GM19438 (cell line): ENCODE measurements around the gene ATL2.
A peak's percentile ranks its signal among the peaks of the same experiment; 100 is the strongest.
"Not testable (repeated sequence)": the region's sequence is repeated elsewhere in the genome, so short reads cannot be mapped to it uniquely, and the experiment has no call there.

Source experiments
- ATAC-seq: cut with Tn5 transposase; IDR thresholded peaks from one replicate; pipeline ENCODE4 v1.9.1; 2021; ENCODE audit warnings: low read depth; ENCODE audit not compliant: unreplicated experiment

ATL2 gene

DNA sequence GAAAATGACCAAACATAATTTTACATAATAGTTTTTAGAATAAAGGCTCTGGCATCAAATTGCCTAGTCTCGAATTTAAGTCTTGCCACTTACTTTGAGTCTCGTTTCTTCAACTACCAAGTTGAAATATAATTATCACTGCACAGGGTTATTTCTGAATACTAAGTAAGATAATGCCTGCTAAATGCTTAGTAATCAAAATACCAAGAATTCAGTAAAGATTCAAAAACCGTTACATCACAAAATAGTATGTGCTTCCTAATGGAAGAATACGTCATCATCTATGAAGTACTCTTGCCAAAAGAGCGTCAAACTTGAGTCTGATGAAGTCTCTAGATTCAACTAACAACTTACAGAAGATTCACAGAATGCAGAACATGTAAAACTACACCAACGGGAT is 40.5 kb downstream of the ATL2 start:
- ATAC-seq, result no peak

DNA sequence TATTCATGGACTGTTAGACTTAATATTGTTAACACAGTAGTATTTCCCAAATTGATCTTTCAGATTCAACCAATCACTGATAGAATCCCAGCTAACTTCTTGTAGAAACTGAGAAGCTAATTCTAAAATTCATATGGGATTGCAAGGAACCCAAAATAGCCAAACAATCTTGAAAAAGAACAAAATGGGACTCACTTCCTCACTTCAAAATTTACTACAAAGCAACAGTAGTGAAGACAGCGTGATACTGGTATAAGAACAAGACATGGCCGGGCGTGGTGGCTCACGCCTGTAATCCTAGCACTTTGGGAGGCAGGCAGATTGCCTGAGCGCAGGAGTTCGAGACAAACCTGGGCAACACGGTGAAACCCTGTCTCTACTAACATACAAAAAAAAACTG is 46.3 kb downstream of the ATL2 start:
- ATAC-seq, result no peak

DNA sequence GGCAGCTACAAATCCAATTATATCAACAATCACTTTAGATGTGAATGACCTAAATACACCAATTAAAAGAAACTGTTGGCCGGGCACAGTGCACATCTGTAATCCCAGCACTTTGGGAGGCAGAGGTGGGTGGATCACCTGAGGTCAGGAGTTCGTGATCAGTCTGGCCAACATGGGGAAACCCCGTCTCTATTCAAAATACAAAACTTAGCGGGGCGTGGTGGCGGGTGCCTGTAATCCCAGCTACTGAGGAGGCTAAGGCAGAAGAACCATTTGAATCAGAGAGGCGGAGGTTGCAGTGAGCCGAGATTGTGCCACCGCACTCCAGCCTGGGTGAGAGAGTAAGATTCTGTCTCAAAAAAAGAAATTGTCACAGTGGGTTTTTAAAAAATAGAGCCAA is 49.5 kb downstream of the ATL2 start:
- no peak for ATAC-seq

DNA sequence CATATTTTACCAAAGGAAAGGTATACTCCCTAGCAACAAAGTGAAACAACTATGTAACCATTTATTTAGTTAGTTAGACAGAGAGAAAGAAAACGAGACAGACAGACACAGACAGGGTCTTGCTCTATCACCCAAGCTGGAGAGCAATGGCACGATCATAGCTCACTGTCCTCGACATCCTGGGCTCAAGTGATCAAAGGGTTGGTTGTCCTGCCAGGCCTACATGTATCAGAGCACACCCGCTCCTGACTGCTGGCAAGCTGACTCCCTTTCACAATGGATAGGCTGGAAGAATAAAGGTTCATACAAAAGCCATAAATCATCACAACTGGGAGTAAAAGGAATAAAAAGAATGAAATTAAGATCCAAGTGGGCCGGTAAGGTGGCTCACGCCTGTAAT is 53.5 kb downstream of the ATL2 start:
- ATAC-seq, result no peak

DNA sequence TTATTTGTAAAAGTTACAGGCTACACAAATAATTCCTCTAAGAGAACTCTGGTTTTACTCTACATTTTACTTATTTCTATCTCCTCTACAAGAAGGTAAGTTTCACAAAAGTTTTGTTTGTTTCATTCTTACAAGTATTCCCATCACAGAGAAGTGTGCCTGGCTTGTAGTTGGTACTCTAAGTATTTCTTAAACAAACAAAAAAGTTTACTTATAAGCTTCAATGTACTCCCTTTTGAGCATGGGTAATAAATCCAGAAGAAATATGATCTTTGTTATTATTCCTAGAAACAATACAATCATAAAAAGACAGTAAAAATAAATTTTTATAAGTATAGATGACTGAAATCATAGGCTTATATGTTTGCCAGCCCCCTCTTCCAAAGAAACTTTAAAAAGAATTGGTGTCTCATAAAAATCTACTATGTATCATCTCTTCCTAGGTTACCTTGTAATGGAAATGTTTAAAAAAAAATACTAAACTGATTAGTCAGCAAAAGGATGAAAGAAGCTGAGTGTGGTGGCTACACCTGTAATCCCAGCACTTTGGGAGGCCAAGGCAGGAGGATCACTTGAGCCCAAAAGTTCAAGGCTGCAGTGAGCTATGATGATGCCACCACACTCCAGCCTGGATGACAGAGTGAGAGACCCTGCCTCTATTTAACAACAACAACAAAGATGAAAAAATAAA is 54.7 kb downstream of the ATL2 start:
- no peak for ATAC-seq

DNA sequence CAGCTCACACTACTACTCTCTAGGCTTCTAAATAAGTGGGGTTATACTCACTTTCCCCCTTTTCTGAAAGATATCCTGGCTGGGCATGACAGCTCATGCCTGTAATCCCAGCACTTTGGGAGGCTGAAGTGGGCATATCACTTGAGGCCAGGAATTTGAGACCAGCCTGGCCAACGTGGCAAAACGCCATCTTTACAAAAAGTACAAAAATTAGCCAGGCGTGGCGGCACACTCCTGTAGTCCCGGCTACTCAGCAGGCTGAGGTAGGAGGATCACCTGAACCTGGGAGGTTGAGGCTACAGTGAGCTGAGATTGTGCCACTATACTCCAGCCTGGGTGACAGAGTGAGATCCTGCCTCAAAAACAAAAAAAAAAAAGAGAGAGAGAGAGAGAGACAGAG is 57.8 kb downstream of the ATL2 start:
- ATAC-seq, result not testable (repeated sequence)

DNA sequence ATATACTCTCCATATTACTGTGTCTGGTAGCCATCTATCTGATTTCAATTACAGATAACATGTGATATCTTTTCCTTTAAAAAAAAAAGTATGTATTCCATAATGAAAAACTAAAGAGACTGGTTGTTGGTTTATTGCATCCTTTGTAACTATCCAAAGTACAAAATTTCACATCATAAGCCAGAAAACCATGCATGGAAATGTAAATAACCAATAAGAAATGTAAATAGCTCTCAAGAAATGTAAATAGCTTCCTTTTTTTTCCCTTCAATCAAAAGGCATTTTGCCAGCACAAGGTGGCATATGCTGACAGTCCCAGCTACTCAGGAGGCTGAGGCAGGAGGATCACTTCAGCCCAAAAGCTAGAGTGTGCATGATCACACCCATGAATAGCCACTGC is 59.3 kb downstream of the ATL2 start:
- no peak for ATAC-seq

DNA sequence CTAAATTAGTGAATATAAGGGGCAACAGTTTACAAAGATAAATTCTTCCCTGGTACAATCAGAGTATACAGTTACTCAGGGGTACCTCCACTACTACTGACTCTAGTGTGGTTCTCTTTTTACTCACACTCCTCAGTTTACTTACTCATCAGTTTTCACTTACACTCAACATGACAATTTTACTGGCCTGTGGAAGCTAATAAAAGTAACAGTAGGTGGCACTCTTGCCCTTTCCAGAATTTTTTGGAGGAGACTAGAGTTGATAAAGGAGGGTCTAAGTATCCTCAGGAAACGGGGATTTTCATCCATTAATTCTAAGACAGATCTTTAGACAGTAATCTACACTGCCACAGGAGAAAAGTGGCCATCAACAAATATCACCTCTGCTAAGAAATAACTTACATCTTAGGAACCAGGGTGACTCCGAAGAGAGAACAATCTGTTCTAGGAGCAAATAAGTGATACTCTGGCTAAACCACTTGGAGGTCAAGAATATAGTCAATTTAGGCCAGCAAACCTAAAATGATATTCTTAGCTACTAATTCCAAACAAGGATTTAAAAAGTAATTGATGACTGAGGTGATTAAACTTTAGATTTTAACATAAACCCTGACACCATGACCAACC is 61.3 kb downstream of the ATL2 start:
- no peak for ATAC-seq

DNA sequence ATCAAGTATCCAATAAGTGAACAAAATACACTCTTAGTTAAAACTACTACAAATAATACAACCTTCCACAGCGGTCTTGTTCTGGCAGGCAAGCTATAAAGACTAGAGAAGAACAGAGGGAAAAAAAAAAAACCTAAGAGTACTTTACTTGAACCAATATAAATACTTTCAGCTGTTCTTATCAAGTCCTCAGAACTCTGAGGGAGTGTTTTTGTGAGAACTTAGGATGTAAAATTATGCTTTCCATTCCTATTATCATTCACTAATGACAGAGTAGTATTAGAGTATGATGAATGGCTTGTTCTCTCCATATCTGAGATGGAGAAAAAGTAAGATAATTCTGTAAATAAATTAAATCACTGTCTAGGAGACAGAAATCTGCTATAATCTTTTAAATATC is 68.3 kb downstream of the ATL2 start:
- ATAC-seq, result no peak

DNA sequence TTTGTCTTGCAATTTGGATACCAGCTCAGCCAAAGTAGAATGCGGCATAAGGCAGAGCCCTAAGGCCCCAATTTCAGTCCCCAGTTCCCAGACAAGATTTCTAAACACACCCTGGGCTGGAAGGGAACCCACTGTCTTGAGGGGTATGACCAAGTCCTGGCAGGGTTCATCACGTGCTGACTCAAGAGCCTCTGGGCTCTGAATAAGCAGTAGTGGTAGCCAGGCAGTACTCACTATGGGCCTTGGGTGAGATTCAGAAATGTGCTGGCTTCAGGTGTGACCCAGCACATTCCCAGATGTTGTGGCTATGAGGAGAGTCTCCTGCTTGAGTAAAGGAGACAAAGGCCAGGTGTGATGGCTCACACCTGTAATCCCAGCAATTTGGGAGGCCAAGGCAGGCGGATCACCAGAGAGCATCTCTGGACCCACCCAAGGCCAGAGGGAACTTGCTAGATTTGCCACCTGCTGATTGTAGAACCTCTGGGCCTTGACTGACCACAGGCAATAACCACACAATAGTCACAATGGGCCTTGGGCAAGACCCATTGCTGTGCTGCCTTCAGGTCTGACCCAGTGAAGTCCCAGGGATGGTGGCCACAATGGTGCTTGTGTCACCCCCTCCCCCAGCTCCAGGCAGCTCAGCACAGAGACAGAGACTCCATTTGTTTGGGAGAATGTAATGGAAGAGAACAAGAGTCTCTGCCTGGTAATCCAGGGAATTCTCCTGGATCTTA is 74.9 kb downstream of the ATL2 start:
- no peak for ATAC-seq

DNA sequence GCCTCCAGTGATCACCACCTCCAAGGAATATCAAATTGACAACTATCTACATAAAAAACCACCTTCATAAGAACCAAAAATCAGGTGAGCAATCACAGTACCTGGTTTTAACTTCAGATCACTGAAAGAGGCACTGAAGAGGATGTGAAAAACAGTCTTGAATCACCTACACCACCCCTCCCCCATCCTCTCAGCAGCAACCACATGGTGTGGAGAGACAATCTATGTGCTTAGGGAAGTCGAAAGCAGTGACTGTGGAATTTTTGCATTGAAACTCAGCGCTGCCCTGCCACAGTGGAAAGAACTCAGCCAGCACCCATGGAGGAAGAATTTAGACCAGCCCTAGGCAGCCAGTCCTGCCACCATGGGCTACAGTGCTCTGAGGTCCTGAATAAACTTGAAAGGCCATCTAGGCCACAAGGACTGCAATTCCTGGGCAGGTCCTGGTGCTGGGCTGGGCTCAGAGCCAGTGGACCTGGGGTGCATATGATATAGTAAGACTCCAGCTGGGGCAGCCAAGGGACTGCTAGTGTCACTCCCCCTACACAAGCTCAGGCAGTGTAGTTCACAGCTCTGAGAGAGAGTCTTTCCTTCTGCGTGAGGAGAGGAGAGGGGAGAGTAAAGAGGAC is 75.6 kb downstream of the ATL2 start:
- peak; percentile 89 for ATAC-seq

DNA sequence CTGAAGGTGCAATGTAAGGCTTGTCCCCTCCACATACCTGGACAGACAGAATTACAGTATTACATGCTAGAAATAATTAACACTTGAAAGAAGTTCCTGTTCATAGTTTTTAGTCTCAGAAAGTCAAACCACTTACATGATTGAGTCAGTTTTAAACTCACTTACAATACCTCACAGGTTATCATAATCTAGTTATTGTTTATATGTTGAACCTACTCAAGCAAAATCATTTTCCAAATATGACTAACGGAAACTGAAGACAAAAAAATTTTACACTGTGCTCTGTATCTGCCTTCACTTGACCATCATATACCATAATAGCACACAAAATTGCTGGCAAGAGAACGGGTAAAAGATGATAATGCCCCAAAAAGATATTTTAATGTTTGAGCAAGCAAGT is 78.5 kb downstream of the ATL2 start:
- no peak for ATAC-seq

DNA sequence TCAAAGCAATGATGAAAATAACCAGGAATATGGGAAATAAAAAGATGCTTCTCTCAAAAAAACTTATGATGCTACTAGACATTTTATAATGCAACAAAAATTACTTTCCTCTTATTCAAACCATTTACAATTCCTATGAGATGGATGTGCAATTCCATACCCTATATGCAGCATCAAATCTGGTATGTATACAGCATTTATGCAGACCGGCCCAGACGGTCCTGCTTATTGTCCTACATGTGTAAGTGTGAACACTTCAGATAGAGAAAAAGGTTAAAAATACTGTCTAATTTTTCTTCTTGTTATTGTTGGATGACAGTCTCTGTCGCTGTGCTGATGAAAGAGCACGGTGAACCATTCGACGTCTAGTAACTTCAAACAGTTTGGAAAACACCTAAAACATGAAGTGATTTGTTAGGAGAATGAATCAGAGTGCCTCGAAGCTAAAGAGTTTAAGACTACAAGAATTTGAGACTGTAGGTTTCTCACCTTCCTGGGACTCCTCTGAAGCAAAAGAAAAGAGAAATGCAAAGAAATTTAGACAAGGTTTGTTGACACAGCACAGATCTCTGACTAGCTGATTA is 80.8 kb downstream of the ATL2 start:
- no peak for ATAC-seq

DNA sequence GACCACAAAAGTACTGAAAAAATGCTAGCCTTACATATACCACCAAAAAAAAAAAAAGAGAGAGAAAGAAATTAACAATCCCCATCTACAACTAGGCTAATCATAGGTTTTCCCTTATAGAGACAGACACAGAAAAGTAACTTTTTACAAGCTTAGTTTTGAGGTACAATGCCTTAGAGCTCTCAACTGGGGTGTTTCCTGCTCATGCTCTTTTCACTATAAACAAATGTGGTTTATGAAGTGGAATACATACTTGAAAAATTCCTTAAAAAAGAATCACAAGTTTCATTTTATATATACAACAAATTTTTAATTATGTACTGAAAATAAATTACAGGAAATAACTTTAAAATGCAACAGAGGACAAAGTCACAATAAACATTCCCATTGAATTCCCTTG is 82.5 kb downstream of the ATL2 start:
- no peak for ATAC-seq

DNA sequence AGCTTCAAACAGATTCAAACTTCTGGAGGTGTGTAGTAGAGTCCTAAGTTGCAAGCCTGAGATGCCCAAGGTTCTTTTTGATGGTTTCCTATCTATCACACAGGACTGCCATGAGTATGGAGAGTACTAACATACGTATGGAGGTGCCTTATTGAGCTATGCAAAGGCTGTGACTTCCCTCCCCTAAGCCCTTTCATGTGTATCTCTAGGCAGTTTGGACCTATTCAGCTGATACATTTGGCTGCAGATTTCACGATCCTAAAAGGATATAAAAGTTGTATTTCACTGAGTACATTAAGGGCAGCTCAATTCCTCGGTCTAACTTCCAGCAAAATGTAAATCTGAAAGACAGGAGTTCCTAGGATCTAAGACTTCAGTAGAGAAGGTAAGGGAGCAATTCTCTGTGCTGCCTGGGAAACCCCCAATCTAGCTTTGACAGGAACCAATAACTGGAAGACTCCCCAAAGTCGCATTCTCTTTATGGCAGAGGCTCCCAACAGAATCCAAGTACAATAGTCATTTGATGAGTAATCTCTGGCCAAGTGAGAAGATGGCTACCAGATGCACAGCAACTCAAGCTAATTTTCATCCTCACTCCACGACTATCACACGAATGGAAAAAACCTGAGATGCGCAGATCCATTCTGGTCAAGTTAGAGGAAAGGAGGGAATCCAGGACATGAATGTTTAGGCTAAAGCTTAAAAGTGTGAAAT is 83.8 kb downstream of the ATL2 start:
- no peak for ATAC-seq

DNA sequence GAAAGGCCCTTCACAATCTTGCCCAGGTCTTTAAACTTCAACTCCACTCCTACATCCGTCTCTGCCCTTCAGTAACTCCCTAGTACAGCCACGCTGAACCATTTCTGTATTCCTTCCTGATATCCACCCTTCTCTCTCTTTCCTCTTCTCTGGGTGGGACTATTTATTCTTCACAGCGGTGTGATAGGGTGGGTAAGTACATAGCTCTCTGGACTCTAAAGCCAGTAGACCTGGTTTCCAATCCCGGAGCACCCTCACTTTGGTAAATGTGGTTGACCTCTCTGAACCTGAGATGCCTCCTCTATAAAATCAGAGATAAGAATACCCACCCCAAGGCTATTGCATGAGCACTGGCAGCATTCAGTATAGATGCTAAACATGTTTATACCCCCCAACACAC is 86.7 kb downstream of the ATL2 start:
- ATAC-seq, result no peak

DNA sequence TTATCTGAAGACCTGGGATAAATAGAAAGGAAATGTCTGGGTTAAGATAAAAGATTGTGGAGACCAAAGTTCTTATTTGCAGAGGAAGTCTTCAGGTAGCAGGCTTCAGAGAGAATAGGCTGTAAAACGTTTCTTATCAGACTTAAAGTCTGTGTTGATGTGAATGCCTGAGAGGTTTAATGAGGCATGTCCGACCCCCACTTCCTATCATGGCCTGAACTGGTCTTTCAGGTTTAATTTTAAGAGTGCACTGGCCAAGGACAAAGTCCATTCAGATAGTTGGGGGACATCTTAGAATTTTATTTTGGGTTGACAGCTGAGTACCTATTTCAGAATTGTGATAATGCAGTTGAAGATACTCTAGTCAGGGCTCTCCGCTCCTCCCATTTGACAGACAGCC is 92.1 kb downstream of the ATL2 start:
- no peak for ATAC-seq

DNA sequence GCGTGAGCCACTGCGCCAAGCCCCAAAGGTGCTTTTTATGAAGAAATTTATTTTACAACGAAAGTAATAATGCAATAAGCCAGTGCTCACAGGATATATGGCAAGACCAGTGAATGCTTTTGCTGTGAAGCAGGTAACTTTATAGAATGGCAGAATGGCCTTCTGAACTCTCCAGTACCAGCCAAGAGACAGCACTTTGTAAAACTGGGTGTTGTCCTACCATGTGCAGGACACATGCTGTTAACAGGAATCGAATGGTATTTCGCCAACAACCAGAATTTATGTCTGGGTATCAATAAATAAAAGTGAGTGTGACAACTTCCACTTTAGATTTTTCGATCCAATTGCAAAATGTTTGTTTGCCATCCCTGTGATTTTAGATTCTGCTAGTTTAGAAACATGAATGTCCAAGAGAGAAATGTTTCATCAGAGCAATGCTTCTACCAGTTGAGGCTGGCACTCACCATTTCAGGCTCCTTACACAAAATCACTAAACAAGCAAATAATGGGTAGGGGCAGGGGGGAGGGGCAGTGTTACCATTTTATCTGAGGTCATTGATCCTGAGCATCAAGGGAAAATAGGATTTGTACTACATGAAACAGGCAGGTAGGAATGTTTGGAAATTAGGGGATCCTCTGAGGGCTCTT is 95.9 kb downstream of the ATL2 start:
- ATAC-seq, result no peak

DNA sequence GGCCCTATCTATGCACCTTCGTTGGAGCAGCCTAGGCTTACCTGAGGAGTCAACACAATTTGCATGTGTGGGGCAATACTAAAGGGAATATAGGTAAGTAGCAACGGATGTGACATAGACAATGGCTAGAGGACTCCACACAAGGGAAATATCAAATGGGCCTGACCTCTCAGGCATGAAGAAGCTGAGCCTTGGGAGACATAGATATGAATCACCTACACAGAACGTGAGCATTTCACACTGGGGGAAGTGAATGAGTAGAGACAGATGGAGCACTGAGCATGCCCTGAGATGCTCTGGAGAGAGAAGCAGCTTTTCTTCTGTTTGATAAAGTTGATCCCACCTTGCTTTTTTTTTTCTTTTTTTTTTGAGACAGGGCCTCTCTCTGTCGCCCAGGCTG is 97.9 kb downstream of the ATL2 start:
- no peak for ATAC-seq

DNA sequence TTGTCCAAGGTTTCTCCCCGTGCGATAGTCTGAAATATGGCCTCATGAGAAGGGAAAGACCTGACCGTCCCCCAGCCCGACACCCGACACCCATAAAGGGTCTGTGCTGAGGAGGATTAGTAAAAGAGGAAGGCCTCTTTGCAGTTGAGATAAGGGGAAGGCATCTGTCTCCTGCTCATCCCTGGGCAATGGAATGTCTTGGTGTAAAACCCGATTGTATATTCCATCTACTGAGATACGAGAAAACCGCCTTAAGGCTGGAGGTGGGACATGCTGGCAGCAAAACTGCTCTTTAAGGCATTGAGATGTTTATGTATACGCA is 99.0 kb downstream of the ATL2 start:
- ATAC-seq, result not testable (repeated sequence)
